HCT116 (cell line): ENCODE measurements around the gene SAE1. TPM values are rescaled to one million over a fixed set of nuclear protein-coding genes. Genes with fewer than 3 reads are reported as not detected.

Source experiments
- ATAC-seq: fragments of 200-7000 bp; cut with Tn5 transposase; 2 replicates; pipeline ENCODE4 v1.9.1; 2020; ENCODE audit warnings: mild to moderate bottlenecking, moderate library complexity
- BruUV-seq: library from RNA; stranded (reverse); fragments of 400-500 nt; replicated peaks from 2 replicates; lab custom pipeline; 2021; lab: Mats Ljungman, UMichigan
- CTCF ChIA-PET: fragments of 300-600 bp; sonication (Branson Sonifier 250); formaldehyde crosslinking; loops from one replicate; lab custom pipeline; 2021; ENCODE audit warnings: antibody characterized with exemption; lab: Charles Lee
- POLR2A ChIA-PET: fragments of 300-600, 350-600 bp; sonication (Branson Sonifier 250); formaldehyde crosslinking; loops from one replicate; lab custom pipeline; 2021; ENCODE audit warnings: antibody characterized with exemption; lab: Charles Lee
- RAD21 ChIA-PET, 2 experiments: fragments of 300-600 bp; sonication (Branson Sonifier 250); formaldehyde crosslinking; loops; one replicate each; lab custom pipeline; 2023; ENCODE audit warnings: low total read pairs in 2 of 2; ENCODE audit not compliant: uncharacterized antibody in 2 of 2, unreplicated experiment in 2 of 2, low non-redundant PET in 1 of 2; lab: Charles Lee
- DNase-seq: peaks from one replicate; pipeline ENCODE4 v3.0.0-alpha.2; 2010; ENCODE audit warnings: low read depth, low spot score
- H2AFZ ChIP-seq: fragments of 200-600 bp; shearing (Covaris generic), sonication (generic); 2 replicates; pipeline ENCODE4 v1.6.1; 2017; ENCODE audit warnings: low read depth, mixed run types, mixed read lengths, antibody characterized with exemption, low read length; ENCODE audit not compliant: poor library complexity, severe bottlenecking
- H3K27ac ChIP-seq: 2 replicates; pipeline ENCODE4 v1.5.1; 2012; ENCODE audit warnings: low read depth, low read length
- H3K27me3 ChIP-seq: fragments of 200-600 bp; sonication (generic); 2 replicates; pipeline ENCODE4 v1.6.1; 2016; ENCODE audit warnings: mixed run types, low read length, mixed read lengths; ENCODE audit not compliant: insufficient read depth
- H3K36me3 ChIP-seq, 2 experiments: fragments of 200-500 bp in 1 of 2; fragments of 200-600 bp in 1 of 2; sonication (Bioruptor generic) in 1 of 2; sonication (generic) in 1 of 2; 2 replicates each; pipeline versions ENCODE4 v1.5.1 to v1.6.1; 2014 to 2016; ENCODE audit warnings: low read length in 2 of 2, inconsistent platforms in 1 of 2, mixed read lengths in 1 of 2, mixed run types in 1 of 2; ENCODE audit not compliant: insufficient read depth in 2 of 2, control insufficient read depth in 1 of 2
- H3K4me1 ChIP-seq, 2 experiments: fragments of 200-600 bp in 1 of 2; sonication (generic) in 1 of 2; 2 replicates each; pipeline versions ENCODE4 v1.5.1 to v1.6.1; 2012 to 2017; ENCODE audit warnings: low read length in 2 of 2, inconsistent platforms in 1 of 2, mild to moderate bottlenecking in 1 of 2, mixed read lengths in 1 of 2, mixed run types in 1 of 2, moderate library complexity in 1 of 2; ENCODE audit not compliant: insufficient read depth in 2 of 2, control insufficient read depth in 1 of 2
- H3K4me2 ChIP-seq: fragments of 200-600 bp; sonication (generic); 2 replicates; pipeline ENCODE4 v1.6.1; 2017; ENCODE audit warnings: mixed run types, low read length, mixed read lengths
- H3K4me3 ChIP-seq, 2 experiments: fragments of 200-600 bp in 1 of 2; sonication (generic) in 1 of 2; replicated peaks in 1 of 2; 2 replicates each; pipeline ENCODE4 v1.5.1; 2011 to 2016; ENCODE audit warnings: low read length in 2 of 2, control low read depth in 1 of 2, low read depth in 1 of 2, mild to moderate bottlenecking in 1 of 2, mixed read lengths in 1 of 2, mixed run types in 1 of 2
- H3K79me2 ChIP-seq: fragments of 200-600 bp; sonication (generic); 2 replicates; pipeline ENCODE4 v1.6.1; 2017; ENCODE audit warnings: mild to moderate bottlenecking, mixed run types, low read length, moderate library complexity, mixed read lengths; ENCODE audit not compliant: insufficient read depth
- H3K9ac ChIP-seq: fragments of 200-600 bp; sonication (generic); 2 replicates; pipeline ENCODE4 v1.6.1; 2016; ENCODE audit warnings: low read length, mixed read lengths
- H3K9me2 ChIP-seq: fragments of 200-600 bp; sonication (generic), shearing (Covaris generic); 2 replicates; pipeline ENCODE4 v1.6.1; 2017; ENCODE audit warnings: mixed run types, mild to moderate bottlenecking, moderate library complexity; ENCODE audit not compliant: insufficient read depth
- H3K9me3 ChIP-seq, 2 experiments: fragments of 200-500 bp in 1 of 2; fragments of 200-600 bp in 1 of 2; sonication (Bioruptor generic) in 1 of 2; sonication (generic) in 1 of 2; 2 replicates each; pipeline ENCODE4 v1.6.1; 2014 to 2017; ENCODE audit warnings: low read length in 2 of 2, mixed read lengths in 2 of 2, inconsistent platforms in 1 of 2, low read depth in 1 of 2, mild to moderate bottlenecking in 1 of 2, mixed run types in 1 of 2, moderate library complexity in 1 of 2; ENCODE audit not compliant: control insufficient read depth in 1 of 2, insufficient read depth in 1 of 2
- H4K20me1 ChIP-seq: fragments of 200-600 bp; sonication (generic), shearing (Covaris generic); 2 replicates; pipeline ENCODE4 v1.6.1; 2017; ENCODE audit warnings: mixed run types, mild to moderate bottlenecking, moderate library complexity; ENCODE audit not compliant: insufficient read depth
- CBX3 ChIP-seq: IDR thresholded peaks from 2 replicates; pipeline ENCODE4 v1.6.1; 2012; ENCODE audit warnings: low read depth
- CEBPB ChIP-seq: IDR thresholded peaks from 2 replicates; pipeline ENCODE4 v1.6.1; 2012; ENCODE audit warnings: low read depth
- EGR1 ChIP-seq: IDR thresholded peaks from 2 replicates; pipeline ENCODE4 v1.6.1; 2012; ENCODE audit warnings: low read depth
- ELF1 ChIP-seq: IDR thresholded peaks from 2 replicates; pipeline ENCODE4 v1.6.1; 2012; ENCODE audit warnings: low read depth, borderline replicate concordance
- EZH2phosphoT487 ChIP-seq: fragments of 200-600 bp; IDR thresholded peaks from 2 replicates; pipeline ENCODE4 v1.6.1; 2018; ENCODE audit warnings: antibody characterized with exemption, borderline replicate concordance
- FOSL1 ChIP-seq: IDR thresholded peaks from 2 replicates; pipeline ENCODE4 v1.6.1; 2012; ENCODE audit warnings: low read depth
- POLR2A ChIP-seq: IDR thresholded peaks from 2 replicates; pipeline ENCODE4 v1.7.0; 2011; ENCODE audit warnings: borderline replicate concordance; ENCODE audit not compliant: insufficient read depth, insufficient read length; ENCODE audit errors: extremely low read depth
- POLR2AphosphoS5 ChIP-seq: IDR thresholded peaks from 2 replicates; pipeline ENCODE4 v1.6.1; 2011; ENCODE audit warnings: mild to moderate bottlenecking, low read depth, low read length, moderate library complexity
- RAD21 ChIP-seq: IDR thresholded peaks from 2 replicates; pipeline ENCODE4 v1.6.1; 2012; ENCODE audit warnings: low read depth, mild to moderate bottlenecking
- TCF7L2 ChIP-seq: IDR thresholded peaks from 2 replicates; pipeline ENCODE4 v1.7.0; 2011; ENCODE audit warnings: borderline replicate concordance, inconsistent platforms; ENCODE audit not compliant: insufficient read depth, insufficient read length; ENCODE audit errors: extremely low read depth
- ZFX ChIP-seq: fragments of 450-650 bp; IDR thresholded peaks from 2 replicates; pipeline ENCODE4 v1.6.1; 2017
- intact Hi-C: fragments of 100-400 bp; cut with micrococcal nuclease; formaldehyde crosslinking; loops from 2 replicates; pipeline ENCODE4 v1.10.0; 2022
- total RNA-seq: library from RNA; stranded (reverse); gene quantifications from one replicate; pipeline ENCODE4 v1.2.1, GENCODE V29; 2021; ENCODE audit not compliant: unreplicated experiment
- TF ChIP-seq, protein P1 (sequence below): IDR thresholded peaks from 2 replicates; pipeline ENCODE4 v1.6.1; 2012; ENCODE audit warnings: low read depth
- TF ChIP-seq, protein P2 (sequence below): IDR thresholded peaks from 2 replicates; pipeline ENCODE4 v1.6.1; 2012
- TF ChIP-seq, protein P3 (sequence below), 3 experiments: fragments of 200-600 bp in 1 of 3; sonication (generic) in 1 of 3; IDR thresholded peaks in 2 of 3; conservative IDR thresholded peaks in 1 of 3; 2 replicates each; pipeline ENCODE4 v1.5.1; 2012 to 2017; ENCODE audit warnings: low read depth in 2 of 3, low read length in 2 of 3, antibody characterized with exemption in 1 of 3, borderline replicate concordance in 1 of 3, control low read depth in 1 of 3, mild to moderate bottlenecking in 1 of 3, mixed read lengths in 1 of 3, mixed run types in 1 of 3, moderate library complexity in 1 of 3; ENCODE audit not compliant: insufficient read depth in 1 of 3

The SAE1 gene
- total RNA-seq, 1 experiment from 2014 or later, result 213 TPM

DNA sequence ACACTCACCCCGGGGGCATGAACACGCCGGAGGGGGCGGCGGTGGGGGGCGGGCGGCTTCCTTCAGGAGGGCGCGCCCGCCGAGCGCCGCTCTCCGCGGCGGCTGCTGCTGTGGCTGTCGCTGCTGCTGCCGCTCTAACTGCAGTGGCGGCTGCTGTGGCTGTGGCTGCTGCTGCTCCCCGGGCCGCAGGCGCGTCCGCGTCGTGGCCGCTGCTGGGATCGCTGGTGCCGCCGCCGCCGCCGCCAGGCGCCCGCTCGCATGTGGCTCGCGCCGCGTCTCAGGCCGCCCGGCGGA is 100.2 kb downstream of the SAE1 start, which contains the start of gene BBC3:
Gene BBC3, minus strand, starts transcription at position 279 of the 294 bp plus-strand sequence. CDS start 2,768 bp downstream, outside the sequence.
- no TSS peak for BruUV-seq
- ChIA-PET POLR2A (no interaction called here), RAD21 (no interaction called here), CTCF (no interaction called here)
- intact Hi-C loops, result no loop called here
- ATAC-seq, result no peak
- Histone ChIP-seq H2AFZ (no peak within 1 kb of the TSS), H4K20me1 (no peaks in the 10 kb centered on the region), H3K4me1 (peaks cover 27 to 67% of the 10 kb centered on the region in 2 experiments), H3K36me3 (no peaks in the 10 kb centered on the region), H3K4me2 (peak within 1 kb of the TSS; percentile 100), H3K9ac (peak within 1 kb of the TSS; percentile 87), H3K79me2 (peaks cover 22% of the 10 kb centered on the region), H3K27ac (peak within 1 kb of the TSS; percentile 97), H3K9me3 (no peaks in the 10 kb centered on the region), H3K27me3 (no peaks in the 10 kb centered on the region), H3K4me3 (peak within 1 kb of the TSS; percentile 76 to 78), H3K9me2 (no peaks in the 10 kb centered on the region)
- no peak for DNase-seq
- TF ChIP-seq CEBPB (no peak), POLR2AphosphoS5 (peak; percentile 75)

DNA sequence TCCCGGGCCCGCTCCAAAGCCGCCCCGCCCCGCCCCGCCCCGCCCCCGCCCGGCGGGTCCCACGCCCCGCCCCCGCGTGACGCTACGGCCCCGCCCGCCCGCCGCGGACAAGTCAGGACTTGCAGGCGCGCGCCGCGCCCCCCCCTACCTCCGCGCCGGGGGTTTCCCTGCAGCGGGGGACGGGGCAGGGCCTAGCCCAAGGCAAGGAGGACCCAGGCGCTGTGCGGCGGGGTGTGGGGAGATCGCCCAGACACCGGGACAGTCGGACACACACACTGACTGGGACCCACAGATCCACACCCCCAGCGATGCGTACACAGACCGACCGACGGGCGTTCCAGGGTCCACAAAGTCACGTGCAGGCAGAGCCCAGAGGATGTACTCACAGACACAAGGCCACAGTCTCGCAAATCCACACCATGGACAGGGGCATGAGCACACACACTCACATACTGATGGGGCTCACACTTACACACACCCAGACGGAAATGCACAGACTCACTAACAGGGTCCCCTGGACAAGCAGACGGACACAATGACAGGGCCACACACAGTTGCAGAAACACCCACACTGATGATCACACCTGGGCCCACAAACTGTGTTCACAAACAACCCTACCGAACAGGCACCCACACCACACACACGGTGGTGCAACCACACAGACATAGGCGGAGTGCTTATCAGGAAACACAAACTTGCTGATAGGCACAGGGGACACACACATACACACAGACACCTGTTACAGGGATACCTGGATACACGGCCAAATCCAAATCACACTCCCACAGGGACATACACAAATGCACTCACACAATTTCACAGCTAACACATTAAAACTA is 100.8 kb downstream of the SAE1 start:
- no TSS peak for BruUV-seq
- ATAC-seq, result peak; percentile 18
- H3K9me3 ChIP-seq, result no peaks in the 10 kb centered on the region
- peak overlapping the region; percentile 97 for H3K27ac ChIP-seq
- RAD21 ChIA-PET, result no interaction called here
- no peak overlapping the region for H2AFZ ChIP-seq
- POLR2A ChIA-PET, result interaction anchor here (2.0 kb wide), 1 partner anchor 13 kb away, joined by 9 read pairs; no protein-coding TSS in a partner anchor
- peak overlapping the region; percentile 87 for H3K9ac ChIP-seq
- H3K4me1 ChIP-seq, result peaks cover 27 to 63% of the 10 kb centered on the region in 2 experiments
- no peaks in the 10 kb centered on the region for H3K9me2 ChIP-seq
- H3K27me3 ChIP-seq, result no peaks in the 10 kb centered on the region
- CTCF ChIA-PET, result interaction anchor here (1.1 kb wide), 1 partner anchor 13 kb away, joined by 4 read pairs; no protein-coding TSS in a partner anchor
- DNase-seq, result no peak
- peaks cover 22% of the 10 kb centered on the region for H3K79me2 ChIP-seq
- no peaks in the 10 kb centered on the region for H3K36me3 ChIP-seq
- H4K20me1 ChIP-seq, result no peaks in the 10 kb centered on the region
- H3K4me3 ChIP-seq, result peak overlapping the region; percentile 49 to 76
- peak overlapping the region; percentile 100 for H3K4me2 ChIP-seq
- intact Hi-C loops, result no loop called here
- TF ChIP-seq, protein P1, sequence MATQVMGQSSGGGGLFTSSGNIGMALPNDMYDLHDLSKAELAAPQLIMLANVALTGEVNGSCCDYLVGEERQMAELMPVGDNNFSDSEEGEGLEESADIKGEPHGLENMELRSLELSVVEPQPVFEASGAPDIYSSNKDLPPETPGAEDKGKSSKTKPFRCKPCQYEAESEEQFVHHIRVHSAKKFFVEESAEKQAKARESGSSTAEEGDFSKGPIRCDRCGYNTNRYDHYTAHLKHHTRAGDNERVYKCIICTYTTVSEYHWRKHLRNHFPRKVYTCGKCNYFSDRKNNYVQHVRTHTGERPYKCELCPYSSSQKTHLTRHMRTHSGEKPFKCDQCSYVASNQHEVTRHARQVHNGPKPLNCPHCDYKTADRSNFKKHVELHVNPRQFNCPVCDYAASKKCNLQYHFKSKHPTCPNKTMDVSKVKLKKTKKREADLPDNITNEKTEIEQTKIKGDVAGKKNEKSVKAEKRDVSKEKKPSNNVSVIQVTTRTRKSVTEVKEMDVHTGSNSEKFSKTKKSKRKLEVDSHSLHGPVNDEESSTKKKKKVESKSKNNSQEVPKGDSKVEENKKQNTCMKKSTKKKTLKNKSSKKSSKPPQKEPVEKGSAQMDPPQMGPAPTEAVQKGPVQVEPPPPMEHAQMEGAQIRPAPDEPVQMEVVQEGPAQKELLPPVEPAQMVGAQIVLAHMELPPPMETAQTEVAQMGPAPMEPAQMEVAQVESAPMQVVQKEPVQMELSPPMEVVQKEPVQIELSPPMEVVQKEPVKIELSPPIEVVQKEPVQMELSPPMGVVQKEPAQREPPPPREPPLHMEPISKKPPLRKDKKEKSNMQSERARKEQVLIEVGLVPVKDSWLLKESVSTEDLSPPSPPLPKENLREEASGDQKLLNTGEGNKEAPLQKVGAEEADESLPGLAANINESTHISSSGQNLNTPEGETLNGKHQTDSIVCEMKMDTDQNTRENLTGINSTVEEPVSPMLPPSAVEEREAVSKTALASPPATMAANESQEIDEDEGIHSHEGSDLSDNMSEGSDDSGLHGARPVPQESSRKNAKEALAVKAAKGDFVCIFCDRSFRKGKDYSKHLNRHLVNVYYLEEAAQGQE, result no peak
- TF ChIP-seq TCF7L2 (peak; percentile 31), CBX3 (no peak), ZFX (no peak), POLR2A (no peak), FOSL1 (no peak), POLR2AphosphoS5 (no peak), CEBPB (no peak), ELF1 (no peak), EZH2phosphoT487 (no peak), RAD21 (no peak), EGR1 (peak; percentile 66; the same call in 1 of the 2 replicates)
- TF ChIP-seq, protein P2, sequence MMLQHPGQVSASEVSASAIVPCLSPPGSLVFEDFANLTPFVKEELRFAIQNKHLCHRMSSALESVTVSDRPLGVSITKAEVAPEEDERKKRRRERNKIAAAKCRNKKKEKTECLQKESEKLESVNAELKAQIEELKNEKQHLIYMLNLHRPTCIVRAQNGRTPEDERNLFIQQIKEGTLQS, result no peak
- TF ChIP-seq, protein P3, sequence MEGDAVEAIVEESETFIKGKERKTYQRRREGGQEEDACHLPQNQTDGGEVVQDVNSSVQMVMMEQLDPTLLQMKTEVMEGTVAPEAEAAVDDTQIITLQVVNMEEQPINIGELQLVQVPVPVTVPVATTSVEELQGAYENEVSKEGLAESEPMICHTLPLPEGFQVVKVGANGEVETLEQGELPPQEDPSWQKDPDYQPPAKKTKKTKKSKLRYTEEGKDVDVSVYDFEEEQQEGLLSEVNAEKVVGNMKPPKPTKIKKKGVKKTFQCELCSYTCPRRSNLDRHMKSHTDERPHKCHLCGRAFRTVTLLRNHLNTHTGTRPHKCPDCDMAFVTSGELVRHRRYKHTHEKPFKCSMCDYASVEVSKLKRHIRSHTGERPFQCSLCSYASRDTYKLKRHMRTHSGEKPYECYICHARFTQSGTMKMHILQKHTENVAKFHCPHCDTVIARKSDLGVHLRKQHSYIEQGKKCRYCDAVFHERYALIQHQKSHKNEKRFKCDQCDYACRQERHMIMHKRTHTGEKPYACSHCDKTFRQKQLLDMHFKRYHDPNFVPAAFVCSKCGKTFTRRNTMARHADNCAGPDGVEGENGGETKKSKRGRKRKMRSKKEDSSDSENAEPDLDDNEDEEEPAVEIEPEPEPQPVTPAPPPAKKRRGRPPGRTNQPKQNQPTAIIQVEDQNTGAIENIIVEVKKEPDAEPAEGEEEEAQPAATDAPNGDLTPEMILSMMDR (IDR thresholded peaks at IDR 0.05 in 2 of 3, conservative IDR thresholded peaks at IDR 0.05 in 1 of 3; ENCODE audit: borderline replicate concordance in 1 of 3, insufficient read depth in 1 of 3, low read depth in 2 of 3, low read length in 2 of 3), result no peak
